ENCODE results near the gene TSHZ3. TPM values are rescaled to one million over a fixed set of nuclear protein-coding genes. Genes with fewer than 3 reads are reported as not detected.

TSHZ3 gene
- total RNA-seq, 1 experiment from 2014 or later: 3.2 TPM

DNA sequence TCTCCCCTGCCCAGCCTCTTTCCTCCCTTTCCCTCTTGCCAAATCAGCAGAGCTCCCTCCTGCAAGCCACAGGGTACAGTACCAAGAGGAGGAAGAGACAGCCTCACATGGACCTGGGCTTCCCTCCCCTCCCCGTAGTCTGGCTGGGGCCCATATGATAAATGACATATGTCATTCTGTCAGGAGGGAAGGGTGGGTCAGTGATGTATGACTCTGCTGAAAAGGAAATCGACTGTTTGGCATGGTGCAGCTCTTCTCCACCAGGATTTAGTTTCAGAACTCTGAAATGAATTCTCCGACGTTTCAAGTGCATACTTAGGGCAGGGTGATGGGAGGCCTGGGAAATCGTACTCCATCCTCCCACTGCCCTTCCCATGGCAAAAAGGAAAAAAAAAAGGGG, 9.8 kb downstream of the TSHZ3 start:
- peak; percentile 21 for DNase-seq
- no peak overlapping the region for H2AFZ ChIP-seq (ENCODE audit: low read length)
- H3K27me3 Mint-ChIP-seq (ENCODE audit: low read depth): no peaks in the 10 kb centered on the region
- no peak overlapping the region for H2BK12ac ChIP-seq (ENCODE audit: insufficient read length, low read depth, low read length)
- H3K4me2 ChIP-seq (ENCODE audit: insufficient read depth, insufficient read length, low read length): no peak overlapping the region
- H3K79me2 ChIP-seq (ENCODE audit: insufficient read depth, low read length): peaks cover 5% of the 10 kb centered on the region; the same call in 1 of the 2 replicates
- H3K18ac ChIP-seq (ENCODE audit: insufficient read length, low read depth, low read length): no peak overlapping the region
- H3K36me3 Mint-ChIP-seq (ENCODE audit: insufficient read depth in 1 of 3, low read depth in 3 of 3): no peaks in the 10 kb centered on the region
- H2BK120ac ChIP-seq (ENCODE audit: low read depth, low read length, poor library complexity, severe bottlenecking): no peak overlapping the region
- no peaks in the 10 kb centered on the region for H4K20me1 ChIP-seq (ENCODE audit: control insufficient read depth, insufficient read depth, insufficient read length)
- TF ChIP-seq, protein P1, sequence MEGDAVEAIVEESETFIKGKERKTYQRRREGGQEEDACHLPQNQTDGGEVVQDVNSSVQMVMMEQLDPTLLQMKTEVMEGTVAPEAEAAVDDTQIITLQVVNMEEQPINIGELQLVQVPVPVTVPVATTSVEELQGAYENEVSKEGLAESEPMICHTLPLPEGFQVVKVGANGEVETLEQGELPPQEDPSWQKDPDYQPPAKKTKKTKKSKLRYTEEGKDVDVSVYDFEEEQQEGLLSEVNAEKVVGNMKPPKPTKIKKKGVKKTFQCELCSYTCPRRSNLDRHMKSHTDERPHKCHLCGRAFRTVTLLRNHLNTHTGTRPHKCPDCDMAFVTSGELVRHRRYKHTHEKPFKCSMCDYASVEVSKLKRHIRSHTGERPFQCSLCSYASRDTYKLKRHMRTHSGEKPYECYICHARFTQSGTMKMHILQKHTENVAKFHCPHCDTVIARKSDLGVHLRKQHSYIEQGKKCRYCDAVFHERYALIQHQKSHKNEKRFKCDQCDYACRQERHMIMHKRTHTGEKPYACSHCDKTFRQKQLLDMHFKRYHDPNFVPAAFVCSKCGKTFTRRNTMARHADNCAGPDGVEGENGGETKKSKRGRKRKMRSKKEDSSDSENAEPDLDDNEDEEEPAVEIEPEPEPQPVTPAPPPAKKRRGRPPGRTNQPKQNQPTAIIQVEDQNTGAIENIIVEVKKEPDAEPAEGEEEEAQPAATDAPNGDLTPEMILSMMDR (conservative IDR thresholded peaks at IDR 0.05): no peak
- peak overlapping the region in 1 of 2 experiments; percentile 41; a peak in 3 of 5 replicates for H3K4me3 Mint-ChIP-seq
- H3K4me1 ChIP-seq (ENCODE audit: insufficient read depth, low read length): peaks cover 4% of the 10 kb centered on the region; the same call in 1 of the 2 replicates
- no peak overlapping the region for H4K5ac ChIP-seq (ENCODE audit: insufficient read length, low read depth, low read length)
- no peaks in the 10 kb centered on the region for H3K27me3 ChIP-seq (ENCODE audit: insufficient read depth, low read length)
- WGBS (ENCODE audit: extremely low coverage, insufficient read length, low lambda C conversion rate): no CpG with 5 or more reads among the region's 5 CpGs
- no peak overlapping the region for H3K4ac ChIP-seq (ENCODE audit: low read depth, low read length)
- no peaks in the 10 kb centered on the region for H3K79me1 ChIP-seq (ENCODE audit: insufficient read depth, low read depth, low read length, poor library complexity, severe bottlenecking)
- H3K27ac Mint-ChIP-seq: peak overlapping the region in 1 of 3 experiments; percentile 33; a peak in 1 of 7 replicates
- no peak overlapping the region for H2AK5ac ChIP-seq (ENCODE audit: insufficient read length, low read length)
- no peak overlapping the region for H3K9ac ChIP-seq (ENCODE audit: extremely low read depth, insufficient read length, low read length)
- H3K23me2 ChIP-seq (ENCODE audit: insufficient read length, low read depth, low read length, poor library complexity, severe bottlenecking): no peaks in the 10 kb centered on the region
- no peak overlapping the region for H2BK15ac ChIP-seq (ENCODE audit: low read depth, low read length)
- peaks cover 46 to 51% of the 10 kb centered on the region in 2 experiments for H3K4me1 Mint-ChIP-seq
- H2BK20ac ChIP-seq (ENCODE audit: low read depth, low read length, poor library complexity, severe bottlenecking): no peak overlapping the region
- no peak overlapping the region for H4K8ac ChIP-seq (replicated peaks; ENCODE audit: insufficient read length, low read depth, low read length)
- no peaks in the 10 kb centered on the region; a peak in 1 of 5 replicates for H3K9me3 Mint-ChIP-seq
- H3T11ph ChIP-seq (ENCODE audit: low read length): no peak overlapping the region
- H4K91ac ChIP-seq (ENCODE audit: insufficient read length, low read depth, low read length): no peak overlapping the region
- no peak overlapping the region for H2BK5ac ChIP-seq (ENCODE audit: insufficient read length, low read length)
- H3K23ac ChIP-seq (ENCODE audit: insufficient read length, low read depth, low read length): no peak overlapping the region
- no peak overlapping the region for H3K27ac ChIP-seq (ENCODE audit: insufficient read length, low read depth, low read length)
- H3K14ac ChIP-seq (ENCODE audit: insufficient read depth, low read length): no peak overlapping the region
- no peak overlapping the region for H3K56ac ChIP-seq (ENCODE audit: insufficient read length, low read depth, low read length)
- no peaks in the 10 kb centered on the region for H3K9me3 ChIP-seq (ENCODE audit: control insufficient read depth, low read depth, low read length)
